ENCODE results near the gene AIFM3. TPM values are rescaled to one million over a fixed set of nuclear protein-coding genes. Genes with fewer than 3 reads are reported as not detected.

Gene AIFM3
- total and polyA plus RNA-seq, 2 donors (not counting 1 experiment from before 2014, with no cell fraction given): 3.0 to 6.0 TPM

- H3K4me2 ChIP-seq (replicated peaks; ENCODE audit: low read depth, low read length, poor library complexity, severe bottlenecking): no peak overlapping the region
- 94% methylated on average over 5 of the region's 8 CpGs for WGBS (ENCODE audit: insufficient coverage)
- H3K27ac ChIP-seq (ENCODE audit: low read length in 2 of 2): no peak overlapping the region
- H3K4me1 ChIP-seq (ENCODE audit: control insufficient read depth in 2 of 2, insufficient read depth in 2 of 2, low read length in 2 of 2): peaks cover 16 to 18% of the 10 kb centered on the region in 2 donors
- ATAC-seq (ENCODE audit: low read depth) (no peak), DNase-seq (no peak)
- TF ChIP-seq EZH2 (IDR thresholded peaks at IDR 0.05; ENCODE audit: borderline replicate concordance, insufficient read depth, low read depth, low read length, poor library complexity, severe bottlenecking) (no peak), CTCF (IDR thresholded peaks at IDR 0.05) (no peak)
- peaks cover 0 to 20% (median 5%) of the 10 kb centered on the region in 4 experiments for H3K27me3 ChIP-seq (replicated peaks in 1 of 4; ENCODE audit: control extremely low read depth in 1 of 4, control insufficient read depth in 3 of 4, insufficient read depth in 4 of 4, low read length in 3 of 4)
- H3K36me3 ChIP-seq (replicated peaks in 1 of 2; ENCODE audit: control extremely low read depth in 1 of 2, control insufficient read depth in 1 of 2, extremely low read depth in 1 of 2, insufficient read depth in 2 of 2, low read length in 1 of 2): peaks cover 4 to 44% of the 10 kb centered on the region in 2 experiments
- intact Hi-C loops (cut with micrococcal nuclease): no loop called here
- H3K9ac ChIP-seq (ENCODE audit: low read length): no peak overlapping the region
- H3K9me3 ChIP-seq (ENCODE audit: control extremely low read depth in 1 of 3, control insufficient read depth in 2 of 3, insufficient read depth in 1 of 3, low read length in 2 of 3): no peaks in the 10 kb centered on the region
- H2AFZ ChIP-seq (ENCODE audit: insufficient read depth, low read depth, low read length, poor library complexity, severe bottlenecking): no peak overlapping the region
- H3K27me3 Mint-ChIP-seq: peaks cover 5% of the 10 kb centered on the region
- H3K9me3 Mint-ChIP-seq (ENCODE audit: insufficient read depth): no peaks in the 10 kb centered on the region
- H3K27ac Mint-ChIP-seq: no peak overlapping the region
- ChIA-PET CTCF (interaction anchor here (0.6 to 1.1 kb wide), 2 partner anchors 68 to 711 kb away, joined by 3 read pairs; no protein-coding TSS in a partner anchor), POLR2A (no interaction called here)
- peaks cover 40% of the 10 kb centered on the region for H4K20me1 ChIP-seq (ENCODE audit: control insufficient read depth, insufficient read depth, low read length, poor library complexity, severe bottlenecking)
- peaks cover 19% of the 10 kb centered on the region for H3K79me2 ChIP-seq (ENCODE audit: control insufficient read depth, insufficient read depth, low read length)
- no peak overlapping the region for H3K4me3 ChIP-seq (ENCODE audit: control extremely low read depth in 1 of 5, extremely low read depth in 1 of 5, insufficient read depth in 1 of 5, low read depth in 2 of 5, low read length in 4 of 5)
- H3K4me1 Mint-ChIP-seq: peaks cover 16% of the 10 kb centered on the region
- H3K4me3 Mint-ChIP-seq: no peak overlapping the region
Measured at GRCh38 chr22:20953668-20954500, 13.2 kb upstream of the AIFM3 start.

GRCh38 chr22:20955548-20955947 is 11.5 kb upstream of the AIFM3 start:
- Histone ChIP-seq H3K4me2 (replicated peaks; ENCODE audit: low read depth, low read length, poor library complexity, severe bottlenecking) (no peak overlapping the region), H3K36me3 (replicated peaks in 1 of 2; ENCODE audit: control extremely low read depth in 1 of 2, control insufficient read depth in 1 of 2, extremely low read depth in 1 of 2, insufficient read depth in 2 of 2, low read length in 1 of 2) (peaks cover 2 to 33% of the 10 kb centered on the region in 2 experiments), H3K4me1 (ENCODE audit: control insufficient read depth in 2 of 2, insufficient read depth in 2 of 2, low read length in 2 of 2) (peaks cover 16 to 18% of the 10 kb centered on the region in 2 donors), H3K27me3 (replicated peaks in 1 of 4; ENCODE audit: control extremely low read depth in 1 of 4, control insufficient read depth in 3 of 4, insufficient read depth in 4 of 4, low read length in 3 of 4) (peaks cover 0 to 26% (median 7%) of the 10 kb centered on the region in 4 experiments), H4K20me1 (ENCODE audit: control insufficient read depth, insufficient read depth, low read length, poor library complexity, severe bottlenecking) (peaks cover 29% of the 10 kb centered on the region), H3K4me3 (ENCODE audit: control extremely low read depth in 1 of 5, extremely low read depth in 1 of 5, insufficient read depth in 1 of 5, low read depth in 2 of 5, low read length in 4 of 5) (no peak overlapping the region), H3K27ac (ENCODE audit: low read length in 2 of 2) (no peak overlapping the region), H3K9me3 (ENCODE audit: control extremely low read depth in 1 of 3, control insufficient read depth in 2 of 3, insufficient read depth in 1 of 3, low read length in 2 of 3) (no peaks in the 10 kb centered on the region), H3K79me2 (ENCODE audit: control insufficient read depth, insufficient read depth, low read length) (peaks cover 13% of the 10 kb centered on the region), H2AFZ (ENCODE audit: insufficient read depth, low read depth, low read length, poor library complexity, severe bottlenecking) (no peak overlapping the region), H3K9ac (ENCODE audit: low read length) (no peak overlapping the region)
- Mint-ChIP-seq H3K4me1 (peaks cover 16% of the 10 kb centered on the region), H3K27me3 (peaks cover 10% of the 10 kb centered on the region), H3K9me3 (ENCODE audit: insufficient read depth) (no peaks in the 10 kb centered on the region), H3K4me3 (no peak overlapping the region), H3K27ac (no peak overlapping the region)
- POLR2A ChIA-PET: no interaction called here
- DNase-seq (no peak), ATAC-seq (ENCODE audit: low read depth) (no peak)
- intact Hi-C loops (cut with micrococcal nuclease): loop anchor here (5.0 kb wide), 1 partner anchor 38 kb away; the partner anchor contains the start of gene CRKL
- 87% methylated on average over 3 of the region's 7 CpGs for WGBS (ENCODE audit: insufficient coverage)
- CTCF ChIA-PET: interaction anchor here (0.7 kb wide), 1 partner anchor 35 kb away, joined by 3 read pairs; no protein-coding TSS in a partner anchor
- TF ChIP-seq CTCF (IDR thresholded peaks at IDR 0.05): no peak
